Activated CD4-positive, CD25-positive, alpha-beta regulatory T cell treated with anti-CD3 and anti-CD28 coated beads, Interleukin-2, amount 50 U/mL, for 16 hours (primary cell): ENCODE results near the gene KIRREL1.

Source experiments
- DNase-seq: peaks from one replicate; pipeline ENCODE4 v3.0.0-alpha.2; 2020; ENCODE audit warnings: low read depth, low spot score

KIRREL1 gene

DNA sequence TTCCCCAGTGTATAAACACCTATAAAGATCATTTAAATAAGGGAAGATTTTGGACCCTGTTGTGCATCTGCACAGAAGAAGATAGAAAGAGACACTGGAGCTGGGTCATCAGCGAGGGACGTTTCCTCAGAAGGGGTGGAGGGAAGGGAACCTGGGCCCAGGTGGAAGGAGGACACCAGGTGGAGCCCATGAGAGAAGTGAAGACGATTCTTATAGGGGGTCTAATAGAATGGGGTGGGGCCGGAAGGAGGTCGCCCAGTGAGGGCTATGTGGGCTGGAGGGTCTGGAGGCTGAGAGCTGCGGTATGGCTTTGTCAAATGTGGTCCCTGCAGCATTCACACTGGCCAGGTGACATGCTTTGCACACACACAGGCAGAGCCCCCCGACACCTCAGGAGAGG, 13.7 kb downstream of the KIRREL1 start:
- no peak for DNase-seq

DNA sequence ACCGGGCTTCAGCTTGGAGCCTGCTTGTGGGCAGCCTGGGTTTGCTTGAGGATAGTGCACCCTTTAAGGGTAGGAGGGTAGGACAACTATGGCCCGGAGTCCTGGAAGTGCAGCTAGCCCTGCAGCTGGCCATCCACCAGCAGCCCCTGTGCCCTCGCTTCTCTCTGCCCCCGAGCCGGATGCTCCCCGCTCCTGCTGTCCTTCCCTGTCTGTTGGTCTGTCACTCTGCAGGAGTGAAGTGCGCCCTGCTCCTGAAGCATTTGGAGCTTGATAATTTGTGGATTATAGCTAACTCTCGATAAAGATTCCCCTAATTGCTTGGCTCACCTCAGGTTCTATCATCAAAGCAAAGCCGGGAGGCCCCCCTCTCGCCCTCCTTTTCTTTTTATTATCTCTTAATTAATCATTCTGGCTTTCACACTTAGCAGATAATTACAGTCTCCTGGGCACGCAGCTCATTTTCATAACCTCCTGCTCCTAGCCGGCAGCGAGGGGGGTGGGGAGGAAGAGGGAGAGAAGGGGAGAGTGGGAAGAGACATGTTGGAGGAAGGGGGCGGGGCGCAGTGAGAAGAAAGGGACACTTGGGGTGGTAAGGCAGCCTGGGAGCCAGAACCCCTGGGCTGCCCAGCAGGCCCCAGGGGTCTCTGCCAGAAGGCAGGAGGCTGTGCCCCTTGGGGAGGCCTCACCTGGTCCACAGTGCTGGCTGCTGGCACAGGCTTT, 14.4 kb downstream of the KIRREL1 start:
- no peak for DNase-seq

DNA sequence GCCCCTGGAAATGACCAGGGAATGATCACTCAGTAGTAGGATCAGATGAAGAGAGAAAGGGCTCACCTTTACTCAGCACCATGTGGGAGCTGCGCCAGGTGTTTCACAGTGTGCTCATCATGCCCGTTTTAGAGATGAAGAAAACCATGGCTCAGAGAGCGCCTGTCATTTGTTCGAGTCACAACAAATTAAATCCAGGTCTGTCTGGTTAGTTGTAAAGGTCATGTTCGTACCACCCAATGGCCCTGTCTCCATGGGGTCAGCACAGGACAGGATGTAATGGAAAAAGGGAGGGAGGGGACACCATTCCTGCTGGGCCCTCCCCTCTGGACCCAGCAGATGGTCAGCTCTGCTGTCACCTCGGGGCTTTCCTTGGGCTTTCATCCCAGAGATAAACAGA, 15.2 kb downstream of the KIRREL1 start:
- no peak for DNase-seq

DNA sequence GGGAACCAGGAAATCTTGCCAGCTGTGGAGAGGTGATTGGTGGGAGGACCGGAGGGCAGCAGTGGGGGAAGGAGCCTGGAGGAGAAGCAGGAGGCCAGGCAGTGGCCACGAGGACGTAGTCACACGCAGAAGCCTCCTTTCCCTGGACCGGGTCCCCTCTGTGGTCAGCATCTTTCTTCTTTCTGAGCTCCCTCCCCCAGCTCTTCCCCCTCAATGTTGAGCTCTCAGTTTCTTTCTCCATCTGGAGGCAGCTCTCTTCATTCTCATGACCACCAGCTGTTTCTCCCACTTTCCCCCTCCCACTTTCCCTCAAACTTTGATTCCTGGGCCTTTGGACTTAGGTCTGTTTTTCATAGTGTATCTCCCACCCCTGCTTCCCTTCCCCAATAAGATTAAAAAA, 18.3 kb downstream of the KIRREL1 start:
- no peak for DNase-seq

DNA sequence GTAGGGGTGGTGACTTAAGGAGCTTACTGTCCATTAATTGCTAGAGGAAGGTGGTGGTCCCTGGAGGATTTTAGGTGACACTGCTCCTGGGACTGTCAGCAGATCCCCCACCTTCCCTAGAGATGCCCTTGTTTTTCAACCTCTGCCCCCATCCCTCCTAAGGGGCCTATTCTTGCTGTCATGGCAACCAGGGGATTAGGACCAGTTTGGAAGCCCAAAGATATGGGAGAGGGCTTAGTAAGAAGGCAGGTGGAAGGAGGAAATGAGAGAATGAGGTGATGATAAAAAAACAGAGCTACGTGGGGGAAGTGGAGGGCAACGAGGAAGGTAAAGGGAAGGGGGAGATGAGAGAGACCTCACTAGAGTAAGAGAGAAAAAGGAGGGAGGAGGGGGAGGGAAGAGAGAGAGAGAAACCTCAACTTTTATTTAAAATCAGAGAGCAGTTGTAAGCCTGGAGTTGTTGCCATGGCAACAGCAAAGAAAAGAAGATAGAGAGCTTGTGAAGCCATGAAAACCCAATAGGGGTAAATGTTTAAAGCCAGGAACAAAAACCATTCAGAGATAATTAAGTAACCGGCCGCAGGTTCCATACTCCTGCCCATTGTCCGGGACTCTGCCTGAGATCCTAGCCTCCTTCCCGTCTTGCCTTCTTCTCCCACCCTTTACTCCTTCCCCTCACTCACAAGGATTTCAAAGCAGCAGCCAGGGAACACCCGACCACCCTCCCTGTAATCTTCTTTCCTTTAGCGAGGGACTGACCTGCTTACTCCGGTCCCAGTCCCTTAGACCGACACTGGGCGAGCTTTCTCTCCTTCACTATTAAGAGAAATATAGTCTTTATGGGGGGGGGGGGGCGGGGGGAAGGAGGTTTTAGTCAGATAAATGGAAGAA, 20.6 kb downstream of the KIRREL1 start:
- DNase-seq: no peak

DNA sequence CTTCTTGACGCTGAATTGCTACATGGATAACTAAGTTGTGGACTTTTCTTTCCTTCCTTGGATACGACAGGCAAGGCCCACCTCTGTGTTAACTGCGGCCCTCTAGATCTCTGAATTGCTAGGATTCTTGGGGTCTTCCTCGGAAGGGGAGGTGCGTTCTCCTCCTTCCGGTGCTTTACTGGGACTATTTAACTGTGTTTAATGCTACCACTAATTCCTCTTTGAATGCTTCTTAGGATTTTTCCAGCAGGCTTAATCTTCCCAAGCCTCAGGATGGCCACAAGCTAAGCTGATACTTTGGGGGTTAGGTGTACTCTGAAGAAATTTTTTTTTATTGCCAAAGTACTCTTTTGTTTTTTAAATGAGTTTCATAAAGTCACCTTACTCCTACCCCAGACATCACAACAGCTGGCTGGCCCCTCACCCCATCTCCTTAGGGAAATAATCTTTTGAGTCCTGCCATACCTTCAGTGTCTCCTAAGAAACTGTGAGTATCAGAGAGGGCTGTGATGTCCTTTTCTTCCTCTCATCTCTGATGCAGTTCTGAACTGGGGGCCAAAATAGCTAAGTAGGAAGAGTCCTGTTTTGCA, 21.4 kb downstream of the KIRREL1 start:
- DNase-seq: no peak

DNA sequence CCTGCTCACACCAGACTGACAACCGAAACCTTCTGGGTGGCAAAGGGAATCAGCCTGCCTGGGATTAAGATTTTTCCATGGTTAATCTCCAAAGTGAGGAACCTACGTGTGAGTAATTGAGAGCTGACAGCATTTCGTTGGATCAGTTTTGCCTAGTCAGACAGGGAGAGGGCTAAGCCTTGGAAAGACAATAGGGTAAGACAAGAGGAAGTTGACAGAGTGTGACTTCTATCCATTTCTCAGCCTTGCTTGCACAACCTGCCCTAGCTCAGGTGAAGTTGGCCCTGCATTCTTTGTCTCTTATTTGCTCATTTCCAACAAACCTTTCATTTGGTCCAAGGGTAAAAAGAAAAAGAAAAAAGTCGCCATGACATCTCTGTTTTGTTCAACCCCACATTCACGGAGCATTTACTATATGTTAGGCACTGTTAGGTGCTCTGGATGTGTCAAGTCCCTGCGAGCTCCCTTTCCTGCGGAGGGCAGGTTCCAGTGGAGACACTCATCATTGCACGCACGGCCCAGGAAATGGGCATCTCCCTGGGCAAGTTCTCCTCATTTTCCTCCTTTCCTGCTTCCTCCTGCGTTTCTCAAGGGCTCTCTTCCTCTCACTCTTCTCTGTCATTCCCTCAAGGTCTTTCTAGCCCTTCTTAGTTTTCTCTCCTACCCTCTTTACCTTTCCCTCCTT, 23.3 kb downstream of the KIRREL1 start:
- no peak for DNase-seq

DNA sequence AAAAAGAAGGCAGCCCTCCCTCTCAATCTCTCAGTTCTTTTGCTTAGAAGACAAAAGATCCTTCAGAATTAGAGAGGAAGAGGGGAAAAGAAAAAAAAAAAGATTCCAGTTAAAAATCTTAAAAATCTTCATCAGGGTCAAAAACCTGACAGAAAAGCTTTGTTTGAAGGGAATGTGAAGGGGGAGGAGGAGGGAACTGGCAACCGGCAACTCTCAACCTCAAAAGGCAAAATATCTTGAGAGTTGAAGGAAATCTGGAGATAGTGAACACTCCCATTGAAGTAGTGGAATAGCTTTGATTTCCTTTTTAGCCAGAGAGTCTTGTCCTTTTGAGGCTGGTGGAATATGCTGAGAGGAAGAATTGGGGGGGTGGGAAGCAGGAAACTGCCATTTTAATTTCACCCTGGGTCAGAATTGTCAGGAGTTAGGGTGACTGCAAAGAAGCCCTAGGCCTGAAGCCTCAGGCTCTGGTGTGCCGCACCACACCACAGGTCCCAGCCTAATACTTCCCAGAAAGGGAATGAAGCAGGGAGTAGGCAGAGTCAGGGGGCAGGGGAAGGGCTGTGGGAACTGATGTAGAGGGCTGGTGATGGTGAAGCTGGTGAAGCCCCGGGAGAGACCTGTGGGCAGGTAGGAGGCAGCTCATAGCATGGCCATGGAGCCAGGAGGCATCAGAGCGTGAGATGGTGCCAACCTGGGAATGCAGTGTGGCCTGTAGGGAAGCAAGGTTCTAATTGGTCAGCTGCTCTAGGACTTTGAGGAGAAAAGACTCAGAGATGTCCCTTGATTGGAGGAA, 24.6 kb downstream of the KIRREL1 start:
- no peak for DNase-seq

DNA sequence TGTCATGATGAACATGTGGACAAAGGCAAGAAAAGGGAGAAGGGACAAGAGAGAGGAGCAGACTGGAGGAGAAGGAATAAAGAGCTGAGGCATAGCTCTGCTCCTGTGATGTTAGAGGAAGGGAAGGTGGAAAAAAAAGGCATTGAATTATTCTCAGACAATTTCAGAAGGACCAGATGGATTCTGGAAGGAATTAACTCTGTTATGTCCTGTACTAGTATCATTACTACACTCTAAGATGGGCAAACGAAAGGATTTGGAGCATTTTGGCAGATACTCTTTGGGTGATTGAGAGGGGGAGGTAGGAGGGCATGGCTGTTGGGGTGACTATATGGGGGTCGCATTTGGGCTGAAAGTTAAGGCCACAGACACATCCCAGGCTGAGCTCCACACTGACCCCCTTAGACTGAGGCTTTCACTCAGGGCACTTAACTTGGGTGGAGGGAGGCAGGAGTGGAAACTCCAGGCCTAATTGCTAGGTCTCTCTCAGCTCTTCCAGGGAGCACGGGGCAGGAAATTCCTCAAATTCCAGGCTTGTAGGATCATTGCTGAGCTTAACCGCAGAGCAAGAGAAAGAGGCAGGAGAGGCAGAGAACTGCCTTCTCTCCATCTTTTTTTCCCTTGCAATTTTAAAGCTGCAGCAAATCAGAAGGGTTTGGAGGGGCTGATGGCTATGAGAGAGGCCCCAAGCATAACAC, 25.9 kb downstream of the KIRREL1 start:
- no peak for DNase-seq

DNA sequence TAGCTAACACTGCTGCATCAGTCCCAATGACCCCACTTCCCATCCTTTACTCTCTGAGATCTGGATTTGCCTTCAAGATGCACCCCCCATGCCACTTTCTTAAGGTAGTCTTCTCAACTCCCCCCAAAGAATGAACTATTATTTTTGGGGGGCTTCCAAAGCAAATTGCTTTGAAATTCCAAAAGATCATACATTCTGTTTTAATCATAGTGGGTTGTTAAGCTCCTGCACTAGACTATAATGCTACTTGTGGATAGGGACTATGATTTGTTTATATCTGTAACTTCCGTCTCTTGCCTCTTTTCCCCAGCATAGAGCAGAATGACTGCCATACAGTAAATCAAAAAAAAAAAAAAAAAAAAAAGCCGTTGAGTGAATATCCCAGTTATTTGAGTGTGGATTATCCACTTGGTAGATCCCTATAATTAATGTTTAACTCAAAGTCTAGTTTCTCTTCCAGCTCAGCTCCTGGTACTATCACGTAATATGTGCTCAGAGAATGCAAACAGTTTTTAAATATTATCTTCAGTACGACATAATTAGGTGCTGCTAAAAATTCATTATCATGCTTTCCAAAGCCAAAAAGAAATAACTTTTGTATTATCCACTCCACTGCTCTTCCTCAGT, 26.9 kb downstream of the KIRREL1 start:
- no peak for DNase-seq

DNA sequence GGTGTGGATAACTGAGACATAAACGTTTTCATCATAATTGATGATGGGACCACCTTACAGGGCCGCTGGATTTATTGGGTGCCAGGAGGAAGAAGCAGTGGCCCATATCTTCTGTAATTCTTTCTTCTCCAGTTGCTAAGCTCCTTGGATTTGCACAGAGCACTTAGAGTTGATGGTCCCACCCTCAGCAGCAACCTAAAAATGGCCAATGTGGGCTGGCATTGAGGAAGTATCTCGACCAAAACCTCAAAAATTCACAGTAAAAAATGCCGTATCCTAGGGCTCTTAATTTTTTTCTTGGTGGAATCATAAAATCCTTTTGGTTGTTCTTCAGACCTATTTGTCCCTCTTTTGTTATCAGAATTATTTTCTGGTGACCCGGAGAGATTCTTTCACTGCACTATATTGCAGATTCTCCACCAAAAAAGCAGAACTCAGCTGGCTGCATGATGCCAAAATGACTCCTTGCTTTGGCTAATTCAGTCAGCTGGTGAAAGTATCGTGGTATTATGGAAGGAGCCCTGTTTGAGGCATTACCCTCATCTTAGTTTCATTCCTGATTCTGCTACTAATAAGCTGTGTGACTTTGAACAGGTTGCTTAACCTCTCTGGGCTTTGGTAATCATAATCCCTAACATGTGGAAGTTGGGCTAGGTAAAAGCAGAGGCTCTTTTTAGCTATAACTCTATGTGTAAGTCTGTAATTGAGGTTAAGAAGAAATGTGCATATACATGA, 27.6 kb downstream of the KIRREL1 start:
- no peak for DNase-seq

DNA sequence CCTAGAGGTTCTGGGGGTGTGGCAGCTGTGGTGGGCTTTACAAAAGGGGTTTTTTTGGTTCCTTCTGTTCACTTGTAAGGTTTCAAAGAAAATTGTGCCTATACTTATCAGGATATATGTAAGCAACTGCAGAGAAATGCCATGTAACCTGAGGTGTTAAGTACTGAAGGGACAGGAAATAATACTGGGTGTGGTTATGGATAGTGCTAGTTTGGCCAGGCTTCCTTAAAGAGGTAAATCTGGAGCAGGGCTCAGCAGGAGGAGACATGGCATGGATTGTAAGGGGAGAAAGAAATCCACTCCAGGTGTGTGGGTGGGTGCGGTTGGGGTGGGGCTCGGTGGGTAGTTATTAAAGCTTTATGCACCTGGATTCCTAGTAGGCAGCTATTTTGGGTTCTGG, 28.3 kb downstream of the KIRREL1 start:
- DNase-seq: no peak

DNA sequence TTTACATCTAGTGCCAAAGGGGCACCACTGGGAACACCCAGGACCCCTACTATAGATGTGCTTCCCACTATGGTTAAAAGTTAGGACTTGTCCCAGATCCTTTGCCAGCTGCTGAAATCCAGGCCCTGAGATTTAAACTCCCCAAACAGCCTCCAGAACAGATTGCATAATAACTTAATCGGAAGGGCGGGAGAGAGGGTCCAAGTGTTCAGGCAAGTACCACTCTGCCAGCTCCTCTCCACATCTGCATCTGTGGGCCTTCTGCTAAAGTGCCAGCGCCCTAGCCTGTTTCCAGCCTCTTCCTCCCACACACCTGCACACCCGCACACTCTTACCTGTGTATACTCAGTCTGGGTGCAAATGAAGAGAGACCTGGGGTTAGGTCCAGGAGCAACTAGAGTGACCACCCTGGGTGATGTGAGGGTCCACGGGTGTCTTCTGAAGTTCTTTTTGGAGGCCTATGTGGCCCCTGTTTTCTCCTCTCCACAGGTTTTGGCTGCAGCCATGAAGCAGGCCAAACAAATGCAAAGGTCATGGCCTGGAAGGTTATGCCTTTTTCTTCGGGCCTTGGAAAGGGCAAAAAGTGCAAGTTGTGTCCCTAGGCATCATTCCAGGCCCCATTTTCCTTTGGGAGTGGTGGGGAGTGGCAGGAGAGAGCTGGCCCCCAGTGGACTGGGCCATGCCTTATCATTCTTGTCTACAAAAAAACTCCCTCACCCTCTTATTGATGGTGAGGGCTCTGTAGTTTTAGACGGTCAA, 29.3 kb downstream of the KIRREL1 start:
- DNase-seq: no peak

DNA sequence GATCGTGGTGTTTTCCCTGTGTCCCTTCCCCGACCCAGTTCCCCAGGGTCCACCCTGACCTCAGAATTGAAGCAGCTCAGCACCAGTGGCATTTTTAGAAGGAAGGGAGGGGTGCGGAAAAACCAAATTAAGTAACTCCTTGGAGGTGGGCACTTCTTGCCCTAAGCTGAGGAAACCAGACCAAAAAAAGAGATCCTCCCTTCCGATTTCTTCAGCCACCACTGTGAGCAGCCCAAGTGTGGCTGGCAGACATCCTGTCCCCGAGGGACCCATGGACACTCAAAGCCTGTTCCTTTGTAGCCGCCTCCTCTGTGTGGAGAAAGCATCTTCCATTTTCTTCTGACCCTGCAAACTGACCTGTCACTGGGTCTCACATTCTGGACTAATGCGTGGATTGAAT, 31.3 kb downstream of the KIRREL1 start:
- DNase-seq: no peak

DNA sequence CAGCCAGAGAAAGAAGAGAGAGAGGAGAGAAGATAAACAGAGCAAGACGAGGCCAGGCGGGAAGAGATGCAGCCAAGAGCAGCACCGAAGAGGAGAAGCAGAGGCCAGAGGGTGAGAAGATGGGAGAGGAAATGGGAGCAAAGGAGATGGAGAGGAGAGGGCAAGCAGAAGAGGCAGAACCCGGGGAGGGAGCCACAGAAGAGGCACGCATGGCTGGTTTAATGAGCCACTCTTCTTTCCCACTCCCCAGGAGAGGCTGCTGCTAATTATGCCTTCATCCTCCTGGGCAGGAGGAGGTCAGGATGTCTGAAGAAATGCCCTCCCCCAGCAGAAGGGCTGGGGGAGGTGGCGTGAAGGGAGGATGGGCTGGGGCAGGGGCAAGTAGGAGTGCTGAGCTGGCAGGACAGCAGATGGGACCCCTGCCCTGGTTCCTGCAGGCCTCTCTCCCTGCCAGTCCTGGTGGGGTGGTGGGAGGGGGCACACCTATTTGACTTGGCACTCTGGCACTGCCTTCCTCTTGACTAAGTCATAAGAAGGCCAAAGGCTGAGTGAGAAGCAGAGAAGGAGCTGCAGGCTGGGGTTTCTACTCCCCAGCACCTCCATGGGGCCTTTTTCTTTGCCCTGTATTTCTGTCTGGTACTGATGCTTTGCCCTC, 32.3 kb downstream of the KIRREL1 start:
- no peak for DNase-seq

DNA sequence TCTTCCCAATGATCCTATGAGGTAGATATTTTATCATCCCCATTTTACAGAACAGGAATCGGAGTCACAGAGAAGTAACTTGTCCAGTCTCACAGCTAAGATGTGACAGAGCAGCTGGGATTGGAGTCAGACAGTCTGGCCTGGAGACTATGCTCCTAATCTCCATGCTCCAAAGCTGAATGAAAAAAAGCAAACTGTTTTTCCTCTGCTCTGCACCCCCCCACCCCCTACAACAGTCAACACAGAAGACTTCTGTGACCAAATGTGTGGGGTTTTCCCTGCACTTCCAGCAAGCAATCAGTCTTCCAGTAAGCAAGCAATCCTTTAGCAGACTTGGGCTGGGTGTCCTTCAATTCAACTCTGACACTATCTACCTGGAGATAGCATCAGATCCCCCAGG, 33.2 kb downstream of the KIRREL1 start:
- no peak for DNase-seq

DNA sequence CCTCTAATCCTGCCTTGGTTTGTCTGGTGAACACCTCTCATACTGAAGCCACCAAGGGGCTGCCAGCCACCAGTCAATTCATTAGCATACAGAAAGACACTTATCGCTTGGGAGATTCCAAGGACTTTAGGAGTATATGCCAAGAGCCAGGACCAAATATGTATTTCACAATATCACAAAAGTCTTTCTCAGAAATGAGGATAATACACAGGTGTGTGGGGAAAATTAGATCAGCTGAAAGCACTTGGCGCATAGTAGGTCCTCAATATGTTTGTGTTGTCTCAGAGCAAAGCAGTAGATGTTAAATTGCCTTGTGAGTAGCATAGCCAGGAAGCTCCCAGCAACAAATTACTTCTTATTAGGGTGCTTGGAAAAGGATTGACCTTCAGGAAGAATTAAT, 34.1 kb downstream of the KIRREL1 start:
- DNase-seq: no peak

DNA sequence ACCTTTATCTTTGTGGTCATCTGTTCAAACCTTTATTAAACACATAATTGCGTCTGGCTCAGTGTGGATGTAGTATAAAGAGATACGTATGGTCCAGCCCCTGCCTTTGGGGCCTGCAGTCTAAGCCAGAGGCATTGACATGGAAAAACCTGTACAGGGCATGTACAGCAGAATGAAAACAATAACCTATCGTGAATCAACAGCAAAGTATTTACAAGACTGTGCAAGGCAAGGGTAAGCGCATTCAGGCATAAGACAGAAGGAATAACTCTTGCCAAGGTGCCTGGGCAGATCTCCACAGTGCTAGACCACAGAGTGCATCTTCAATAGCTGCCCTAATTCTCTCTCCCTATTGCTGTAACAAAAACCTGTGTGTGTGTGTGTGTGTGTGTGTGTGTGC, 35.5 kb downstream of the KIRREL1 start:
- no peak for DNase-seq
